Testis (tissue), 3 donors: ENCODE data around the gene TMEM121. TPM values are rescaled to one million over a fixed set of nuclear protein-coding genes. Genes with fewer than 3 reads are reported as not detected.

ENCODE experiments used
- DNase-seq: peaks from one replicate; pipeline ENCODE4 v3.0.0-alpha.2; 2019
- H3K27ac ChIP-seq, 2 donors: fragments of 200-600 bp; sonication (generic); one replicate each; pipeline ENCODE4 v1.5.1; 2019
- H3K27me3 ChIP-seq: fragments of 200-600 bp; sonication (generic); one replicate; pipeline ENCODE4 v1.5.1; 2019
- H3K36me3 ChIP-seq: fragments of 200-600 bp; sonication (generic); one replicate; pipeline ENCODE4 v1.5.1; 2017; ENCODE audit warnings: low read depth; ENCODE audit errors: missing control alignments
- H3K4me1 ChIP-seq: fragments of 200-600 bp; sonication (generic); one replicate; pipeline ENCODE4 v1.5.1; 2019
- H3K4me3 ChIP-seq, 2 donors: fragments of 200-600 bp; sonication (generic); one replicate each; pipeline ENCODE4 v1.5.1; 2017 to 2019
- H3K9me3 ChIP-seq: fragments of 200-600 bp; sonication (generic); one replicate; pipeline ENCODE4 v1.5.1; 2017
- CTCF ChIP-seq, 3 experiments: fragments of 450-650 bp in 2 of 3; fragments of 200-600 bp in 1 of 3; sonication (generic) in 1 of 3; IDR thresholded peaks; one replicate each; pipeline ENCODE4 v1.5.1; 2016 to 2019; ENCODE audit warnings: antibody characterized with exemption in 3 of 3, mild to moderate bottlenecking in 2 of 3, moderate library complexity in 1 of 3
- POLR2A ChIP-seq: fragments of 450-650 bp; IDR thresholded peaks from one replicate; pipeline ENCODE4 v1.6.1; 2017; ENCODE audit warnings: antibody characterized with exemption, mild to moderate bottlenecking, moderate library complexity
- WGBS, 2 donors: methylation state at CpG; one replicate each; pipeline ENCODE4 v1.1.5; 2018; 5-methylcytosine and 5-hydroxymethylcytosine counted together
- intact Hi-C: fragments of 100-400 bp; cut with DNase I; formaldehyde crosslinking; loops from one replicate; pipeline ENCODE4 v1.15.1; 2023; ENCODE audit warnings: low total_unique reads
- polyA plus RNA-seq: library from polyadenylated mRNA; stranded (reverse); fragments of 350-450 nt; fragmentation: Illumina TruSeq; extraction: RNeasy Lipid Tissue Mini Kit (QIAGEN cat#74804); gene quantifications from one replicate; pipeline ENCODE4 v1.2.3, GENCODE V29; 2014; ENCODE audit warnings: low read depth, low replicate concordance; ENCODE audit not compliant: insufficient read depth
- total RNA-seq, 2 donors: library from RNA; depleted of rRNA; stranded (reverse); fragments of >200 nt; gene quantifications; one replicate each; pipeline ENCODE4 v1.2.3, GENCODE V29; 2016

TMEM121 gene
- total and polyA plus RNA-seq, 3 donors from 2014 or later, result 1.4 to 4.8 (median 3.7) TPM

DNA sequence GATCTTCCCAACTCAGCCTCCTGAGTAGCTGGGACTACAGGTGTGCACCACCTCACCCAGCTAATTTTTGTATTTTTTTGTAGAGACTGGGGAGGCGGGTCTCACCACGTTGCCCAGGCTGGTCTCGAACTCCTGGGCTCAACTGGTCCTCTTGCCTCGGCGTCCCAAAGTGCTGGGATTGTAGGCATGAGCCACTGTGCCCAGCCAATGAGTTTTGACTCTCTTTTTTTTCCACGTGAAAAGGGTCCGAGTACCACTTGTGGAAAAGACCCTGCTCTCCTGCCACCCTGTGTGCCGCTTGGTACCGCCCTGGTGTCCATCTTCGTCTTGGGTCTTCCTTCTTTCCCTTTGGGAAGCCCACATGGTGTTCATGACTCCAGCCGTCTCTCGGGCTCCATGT lies 17.8 kb upstream of the TMEM121 start:
- Histone ChIP-seq H3K9me3 (no peaks in the 10 kb centered on the region), H3K4me1 (no peaks in the 10 kb centered on the region), H3K27ac (no peak overlapping the region), H3K27me3 (no peaks in the 10 kb centered on the region), H3K36me3 (no peaks in the 10 kb centered on the region), H3K4me3 (no peak overlapping the region)
- no peak for DNase-seq
- 86 to 93% methylated on average over 12 of the region's 12 CpGs for WGBS, 2 donors
- TF ChIP-seq POLR2A (no peak), CTCF (IDR thresholded peaks at IDR 0.05) (no peak)
- intact Hi-C loops, result no loop called here

DNA sequence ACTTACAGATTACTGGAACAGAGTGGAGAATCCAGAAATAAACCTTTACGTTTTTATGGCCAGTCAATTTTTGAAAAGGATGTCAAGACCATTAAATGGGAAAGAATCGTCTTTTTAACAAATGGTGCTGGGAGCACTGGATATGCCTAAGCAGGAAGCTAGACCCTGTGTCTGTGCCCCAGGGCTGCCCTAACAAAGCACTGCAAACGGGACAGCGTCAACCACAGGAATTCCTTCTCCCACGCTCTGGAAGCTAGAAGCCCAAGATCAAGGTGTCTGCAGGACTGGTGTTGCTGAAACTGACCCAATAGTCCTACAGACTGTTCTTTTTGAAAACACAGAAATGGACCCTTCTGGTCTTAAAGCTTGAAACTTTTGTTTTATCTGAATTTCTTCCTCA lies 9.3 kb upstream of the TMEM121 start:
- Histone ChIP-seq H3K4me3 (no peak overlapping the region), H3K4me1 (no peaks in the 10 kb centered on the region), H3K27me3 (no peaks in the 10 kb centered on the region), H3K9me3 (no peaks in the 10 kb centered on the region), H3K36me3 (no peaks in the 10 kb centered on the region), H3K27ac (no peak overlapping the region)
- intact Hi-C loops, result no loop called here
- 55 to 57% methylated on average over 5 of the region's 5 CpGs for WGBS, 2 donors
- TF ChIP-seq CTCF (IDR thresholded peaks at IDR 0.05), result no peak
- no peak for DNase-seq

- Histone ChIP-seq H3K9me3 (no peaks in the 10 kb centered on the region), H3K4me1 (no peaks in the 10 kb centered on the region), H3K27ac (no peak overlapping the region), H3K4me3 (no peak overlapping the region), H3K27me3 (no peaks in the 10 kb centered on the region), H3K36me3 (no peaks in the 10 kb centered on the region)
- no peak for DNase-seq
- intact Hi-C loops, result no loop called here
- 77 to 80% methylated on average over 14 of the region's 14 CpGs for WGBS, 2 donors
- TF ChIP-seq POLR2A, result no peak
- TF ChIP-seq CTCF (IDR thresholded peaks at IDR 0.05), result no peak
These were observed 6.3 kb upstream of the TMEM121 start for GRCh38 chr14:105519946-105520698.

- WGBS, 2 donors, result 43 to 65% methylated on average over 9 of the region's 9 CpGs
- TF ChIP-seq POLR2A (no peak), CTCF (IDR thresholded peaks at IDR 0.05) (no peak)
- Histone ChIP-seq H3K4me1 (peaks cover 22% of the 10 kb centered on the region), H3K36me3 (no peaks in the 10 kb centered on the region), H3K9me3 (no peaks in the 10 kb centered on the region), H3K4me3 (no peak overlapping the region), H3K27me3 (no peaks in the 10 kb centered on the region), H3K27ac (no peak overlapping the region)
- intact Hi-C loops, result loop anchor here (5.0 kb wide), 1 partner anchor 323 kb away; no protein-coding TSS in a partner anchor
- DNase-seq, result no peak
These were observed 1.1 kb upstream of the TMEM121 start for GRCh38 chr14:105525326-105525725.
